Measurements from ENCODE around the gene IER5L. TPM values are rescaled to one million over a fixed set of nuclear protein-coding genes. Genes with fewer than 3 reads are reported as not detected.

IER5L gene
- total and polyA plus RNA-seq, 9 of the 15 experiments (the other 6 are each of a cell fraction or from before 2014, with no cell fraction given) = 0.14 to 11.9 (median 0.52) TPM

DNA sequence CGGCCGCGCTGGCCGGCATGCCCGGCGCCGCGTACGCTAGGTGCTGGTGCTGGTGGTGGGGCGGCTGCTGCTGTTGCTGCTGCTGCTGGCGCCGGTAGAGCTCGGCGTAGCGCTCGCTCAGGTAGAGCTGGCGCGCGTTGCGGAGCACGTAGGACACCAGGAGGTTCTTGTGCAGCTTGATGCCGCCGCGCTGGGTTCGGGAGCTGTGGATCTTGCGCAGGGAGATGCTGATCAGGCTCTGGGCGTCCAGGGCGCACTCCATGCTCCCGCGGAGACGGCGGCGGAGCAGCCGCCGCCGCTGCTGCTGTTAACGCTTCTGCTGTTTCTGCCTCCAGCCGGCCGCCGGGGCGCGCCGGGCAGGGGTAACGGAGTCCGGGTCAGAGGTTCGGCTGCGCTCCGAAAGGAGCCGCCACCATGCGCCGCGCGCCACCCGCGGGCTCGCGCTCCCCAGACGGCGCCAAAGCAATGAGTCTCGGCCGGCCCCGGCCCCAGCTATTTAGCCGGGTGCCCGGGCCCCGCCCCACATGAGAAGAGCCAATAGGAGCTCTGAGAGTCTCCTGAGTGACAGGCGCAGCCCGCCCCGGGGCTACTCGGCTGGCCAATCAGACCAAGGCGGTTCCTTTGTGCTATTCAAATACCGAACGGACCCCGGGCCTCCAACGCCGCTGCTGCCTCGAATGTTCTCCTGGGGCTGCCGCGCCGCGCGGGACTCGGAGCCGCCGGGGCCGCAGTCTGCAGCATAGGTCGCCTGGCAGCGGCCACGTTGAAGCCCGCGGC, at the start of gene IER5L (continued):
- no peak for TF ChIP-seq ZNF586 (CRISPR knock-in tag; conservative IDR thresholded peaks at IDR 0.05)
- no peak for TF ChIP-seq SLC30A9 (CRISPR knock-in tag; IDR thresholded peaks at IDR 0.05)
- peak; percentile 95 for TF ChIP-seq KDM2B (CRISPR knock-in tag; IDR thresholded peaks at IDR 0.05)
- peak; percentile 55 for TF ChIP-seq RBM22 (IDR thresholded peaks at IDR 0.05; ENCODE audit: low read depth, low read length, poor library complexity, severe bottlenecking)
- TF ChIP-seq MITF (IDR thresholded peaks at IDR 0.05) = no peak
- no peak for TF ChIP-seq ZNF512 (tag; IDR thresholded peaks at IDR 0.05)
- TF ChIP-seq CREM (IDR thresholded peaks at IDR 0.05; ENCODE audit: low read depth) = no peak
- TF ChIP-seq HEY1 (CRISPR knock-in tag; IDR thresholded peaks at IDR 0.05; ENCODE audit: borderline replicate concordance) = no peak
- TF ChIP-seq XRCC5 (IDR thresholded peaks at IDR 0.05; ENCODE audit: low read depth, low read length) = no peak
- TF ChIP-seq ZKSCAN3 (CRISPR knock-in tag; IDR thresholded peaks at IDR 0.05) = no peak
- no peak for TF ChIP-seq EHMT2 (IDR thresholded peaks at IDR 0.05)
- no peak for TF ChIP-seq ZNF3 (CRISPR knock-in tag; IDR thresholded peaks at IDR 0.05)
- TF ChIP-seq, protein P1, sequence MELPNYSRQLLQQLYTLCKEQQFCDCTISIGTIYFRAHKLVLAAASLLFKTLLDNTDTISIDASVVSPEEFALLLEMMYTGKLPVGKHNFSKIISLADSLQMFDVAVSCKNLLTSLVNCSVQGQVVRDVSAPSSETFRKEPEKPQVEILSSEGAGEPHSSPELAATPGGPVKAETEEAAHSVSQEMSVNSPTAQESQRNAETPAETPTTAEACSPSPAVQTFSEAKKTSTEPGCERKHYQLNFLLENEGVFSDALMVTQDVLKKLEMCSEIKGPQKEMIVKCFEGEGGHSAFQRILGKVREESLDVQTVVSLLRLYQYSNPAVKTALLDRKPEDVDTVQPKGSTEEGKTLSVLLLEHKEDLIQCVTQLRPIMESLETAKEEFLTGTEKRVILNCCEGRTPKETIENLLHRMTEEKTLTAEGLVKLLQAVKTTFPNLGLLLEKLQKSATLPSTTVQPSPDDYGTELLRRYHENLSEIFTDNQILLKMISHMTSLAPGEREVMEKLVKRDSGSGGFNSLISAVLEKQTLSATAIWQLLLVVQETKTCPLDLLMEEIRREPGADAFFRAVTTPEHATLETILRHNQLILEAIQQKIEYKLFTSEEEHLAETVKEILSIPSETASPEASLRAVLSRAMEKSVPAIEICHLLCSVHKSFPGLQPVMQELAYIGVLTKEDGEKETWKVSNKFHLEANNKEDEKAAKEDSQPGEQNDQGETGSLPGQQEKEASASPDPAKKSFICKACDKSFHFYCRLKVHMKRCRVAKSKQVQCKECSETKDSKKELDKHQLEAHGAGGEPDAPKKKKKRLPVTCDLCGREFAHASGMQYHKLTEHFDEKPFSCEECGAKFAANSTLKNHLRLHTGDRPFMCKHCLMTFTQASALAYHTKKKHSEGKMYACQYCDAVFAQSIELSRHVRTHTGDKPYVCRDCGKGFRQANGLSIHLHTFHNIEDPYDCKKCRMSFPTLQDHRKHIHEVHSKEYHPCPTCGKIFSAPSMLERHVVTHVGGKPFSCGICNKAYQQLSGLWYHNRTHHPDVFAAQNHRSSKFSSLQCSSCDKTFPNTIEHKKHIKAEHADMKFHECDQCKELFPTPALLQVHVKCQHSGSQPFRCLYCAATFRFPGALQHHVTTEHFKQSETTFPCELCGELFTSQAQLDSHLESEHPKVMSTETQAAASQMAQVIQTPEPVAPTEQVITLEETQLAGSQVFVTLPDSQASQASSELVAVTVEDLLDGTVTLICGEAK (IDR thresholded peaks at IDR 0.05) = no peak
- TF ChIP-seq, protein P1 (CRISPR knock-in tag; IDR thresholded peaks at IDR 0.05) = no peak
- TF ChIP-seq, protein P2, sequence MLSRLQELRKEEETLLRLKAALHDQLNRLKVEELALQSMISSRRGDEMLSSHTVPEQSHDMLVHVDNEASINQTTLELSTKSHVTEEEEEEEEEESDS (CRISPR knock-in tag; IDR thresholded peaks at IDR 0.05) = no peak
- no peak for TF ChIP-seq SMARCE1 (IDR thresholded peaks at IDR 0.05)
- TF ChIP-seq ZFX (CRISPR knock-in tag; IDR thresholded peaks at IDR 0.05) = peak; percentile 72

Measured in K562 (cell line).